Liver (tissue), 3 donors: ENCODE measurements around the gene IKZF3.

Experiments used
- EGR1 ChIP-seq, 2 donors: IDR thresholded peaks; 2 replicates each; pipeline ENCODE4 v1.6.1; 2016 to 2018; ENCODE audit warnings: antibody characterized with exemption in 2 of 2, low read depth in 2 of 2
- YY1 ChIP-seq: IDR thresholded peaks from 2 replicates; pipeline ENCODE4 v1.6.1; 2016; ENCODE audit warnings: antibody characterized with exemption, mild to moderate bottlenecking
- TF ChIP-seq, protein P1 (sequence below): fragments of 150-350 bp; IDR thresholded peaks from 2 replicates; pipeline ENCODE4 v1.5.1; 2017; ENCODE audit warnings: improper control_type of control experiment, low read depth, low read length; ENCODE audit not compliant: missing input control
- TF ChIP-seq, protein P2 (sequence below): IDR thresholded peaks from 2 replicates; pipeline ENCODE4 v1.6.1; 2016; ENCODE audit warnings: antibody characterized with exemption
- TF ChIP-seq, protein P3 (sequence below): IDR thresholded peaks from 2 replicates; pipeline ENCODE4 v1.6.1; 2016; ENCODE audit warnings: antibody characterized with exemption
- donor health status: healthy.
- donor health status: healthy.

DNA sequence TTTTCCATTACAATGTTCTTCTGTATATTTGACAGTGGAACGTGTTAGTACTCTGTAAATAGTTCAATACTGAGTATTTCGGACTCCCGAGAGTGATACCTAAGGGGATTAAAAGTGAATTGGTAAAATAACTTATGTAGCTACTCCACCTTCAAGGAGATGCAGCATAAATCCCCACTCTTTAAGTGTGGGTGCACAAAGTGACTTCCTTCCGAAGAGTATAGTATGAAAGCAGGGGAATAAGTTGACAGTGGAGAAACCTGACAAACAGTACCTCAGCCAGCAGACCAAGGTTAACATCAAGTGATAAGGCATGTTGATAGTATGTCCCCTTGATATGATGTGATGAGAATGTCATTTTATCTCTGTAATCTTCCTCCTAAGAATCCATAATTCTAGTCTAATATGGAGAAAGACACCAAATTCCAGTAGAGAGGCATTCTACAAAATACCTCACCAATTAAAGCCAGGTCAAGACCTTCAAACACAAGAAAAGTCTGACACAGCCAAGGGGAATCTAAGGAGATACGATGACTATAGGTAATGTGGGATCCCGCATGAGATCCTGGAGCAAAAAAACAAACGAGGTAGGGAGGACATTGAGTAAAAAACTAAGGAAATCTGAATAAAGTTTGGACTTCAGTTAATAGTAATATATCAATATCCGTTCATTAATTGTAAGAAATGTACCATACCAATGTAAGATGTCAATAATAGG lies 2.1 kb upstream of the IKZF3 start:
- TF ChIP-seq, protein P1, sequence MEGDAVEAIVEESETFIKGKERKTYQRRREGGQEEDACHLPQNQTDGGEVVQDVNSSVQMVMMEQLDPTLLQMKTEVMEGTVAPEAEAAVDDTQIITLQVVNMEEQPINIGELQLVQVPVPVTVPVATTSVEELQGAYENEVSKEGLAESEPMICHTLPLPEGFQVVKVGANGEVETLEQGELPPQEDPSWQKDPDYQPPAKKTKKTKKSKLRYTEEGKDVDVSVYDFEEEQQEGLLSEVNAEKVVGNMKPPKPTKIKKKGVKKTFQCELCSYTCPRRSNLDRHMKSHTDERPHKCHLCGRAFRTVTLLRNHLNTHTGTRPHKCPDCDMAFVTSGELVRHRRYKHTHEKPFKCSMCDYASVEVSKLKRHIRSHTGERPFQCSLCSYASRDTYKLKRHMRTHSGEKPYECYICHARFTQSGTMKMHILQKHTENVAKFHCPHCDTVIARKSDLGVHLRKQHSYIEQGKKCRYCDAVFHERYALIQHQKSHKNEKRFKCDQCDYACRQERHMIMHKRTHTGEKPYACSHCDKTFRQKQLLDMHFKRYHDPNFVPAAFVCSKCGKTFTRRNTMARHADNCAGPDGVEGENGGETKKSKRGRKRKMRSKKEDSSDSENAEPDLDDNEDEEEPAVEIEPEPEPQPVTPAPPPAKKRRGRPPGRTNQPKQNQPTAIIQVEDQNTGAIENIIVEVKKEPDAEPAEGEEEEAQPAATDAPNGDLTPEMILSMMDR: no peak
- TF ChIP-seq, protein P2, sequence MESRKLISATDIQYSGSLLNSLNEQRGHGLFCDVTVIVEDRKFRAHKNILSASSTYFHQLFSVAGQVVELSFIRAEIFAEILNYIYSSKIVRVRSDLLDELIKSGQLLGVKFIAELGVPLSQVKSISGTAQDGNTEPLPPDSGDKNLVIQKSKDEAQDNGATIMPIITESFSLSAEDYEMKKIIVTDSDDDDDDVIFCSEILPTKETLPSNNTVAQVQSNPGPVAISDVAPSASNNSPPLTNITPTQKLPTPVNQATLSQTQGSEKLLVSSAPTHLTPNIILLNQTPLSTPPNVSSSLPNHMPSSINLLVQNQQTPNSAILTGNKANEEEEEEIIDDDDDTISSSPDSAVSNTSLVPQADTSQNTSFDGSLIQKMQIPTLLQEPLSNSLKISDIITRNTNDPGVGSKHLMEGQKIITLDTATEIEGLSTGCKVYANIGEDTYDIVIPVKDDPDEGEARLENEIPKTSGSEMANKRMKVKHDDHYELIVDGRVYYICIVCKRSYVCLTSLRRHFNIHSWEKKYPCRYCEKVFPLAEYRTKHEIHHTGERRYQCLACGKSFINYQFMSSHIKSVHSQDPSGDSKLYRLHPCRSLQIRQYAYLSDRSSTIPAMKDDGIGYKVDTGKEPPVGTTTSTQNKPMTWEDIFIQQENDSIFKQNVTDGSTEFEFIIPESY: no peak
- TF ChIP-seq EGR1 (IDR thresholded peaks at IDR 0.05; ENCODE audit: low read depth in 2 of 2) (no peak), YY1 (no peak)
- TF ChIP-seq, protein P3, sequence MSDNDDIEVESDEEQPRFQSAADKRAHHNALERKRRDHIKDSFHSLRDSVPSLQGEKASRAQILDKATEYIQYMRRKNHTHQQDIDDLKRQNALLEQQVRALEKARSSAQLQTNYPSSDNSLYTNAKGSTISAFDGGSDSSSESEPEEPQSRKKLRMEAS: no peak
